GM12878 (cell line): ENCODE measurements around the gene CRYBA2.

Source experiments
- CHD1 ChIP-seq: IDR thresholded peaks from 2 replicates; pipeline ENCODE4 v1.6.1; 2012; ENCODE audit warnings: low read depth, low read length, improper control_type of control experiment
- FOXM1 ChIP-seq: IDR thresholded peaks from 2 replicates; pipeline ENCODE4 v1.6.1; 2012; ENCODE audit warnings: low read depth, mild to moderate bottlenecking, inconsistent platforms, low read length, moderate library complexity
- GABPA ChIP-seq: IDR thresholded peaks from 2 replicates; pipeline ENCODE4 v1.6.1; 2014; ENCODE audit warnings: antibody characterized with exemption, low read depth, mild to moderate bottlenecking, inconsistent platforms
- RELA ChIP-seq: fragments of 450-650 bp; IDR thresholded peaks from 2 replicates; pipeline ENCODE4 v1.8.0; 2014; ENCODE audit warnings: borderline replicate concordance; ENCODE audit not compliant: partially characterized antibody
- ZBTB33 ChIP-seq: fragments of 450-650 bp; IDR thresholded peaks from 2 replicates; pipeline ENCODE4 v1.6.1; 2017; ENCODE audit warnings: mild to moderate bottlenecking
- ZNF217 ChIP-seq: fragments of 450-650 bp; IDR thresholded peaks from 2 replicates; pipeline ENCODE4 v1.6.1; 2017; ENCODE audit warnings: antibody characterized with exemption, mild to moderate bottlenecking
- ZNF274 ChIP-seq: IDR thresholded peaks from one replicate; pipeline ENCODE4 v1.8.0; 2011; ENCODE audit not compliant: insufficient read length, insufficient read depth
- TF ChIP-seq, protein P1 (sequence below): fragments of 450-650 bp; IDR thresholded peaks from 2 replicates; pipeline ENCODE4 v1.6.1; 2016; ENCODE audit warnings: mild to moderate bottlenecking
- TF ChIP-seq, protein P2 (sequence below), 3 experiments: IDR thresholded peaks in 2 of 3; conservative IDR thresholded peaks in 1 of 3; 2 replicates each; pipeline ENCODE4 v1.5.1; 2011; ENCODE audit warnings: low read depth in 3 of 3, low read length in 3 of 3, mild to moderate bottlenecking in 3 of 3, control low read depth in 2 of 3, moderate library complexity in 2 of 3, inconsistent platforms in 1 of 3, mixed read lengths in 1 of 3; ENCODE audit not compliant: control insufficient read depth in 2 of 3, insufficient read depth in 1 of 3; ENCODE audit errors: extremely low read depth in 1 of 3
- TF ChIP-seq, protein P3 (sequence below): fragments of 150-350 bp; IDR thresholded peaks from 2 replicates; pipeline ENCODE4 v1.6.1; 2014; ENCODE audit warnings: mild to moderate bottlenecking, low read depth, low read length
- TF ChIP-seq, protein P4 (sequence below): IDR thresholded peaks from 2 replicates; pipeline ENCODE4 v1.6.1; 2012; ENCODE audit warnings: mild to moderate bottlenecking, low read depth, low read length

GRCh38 chr2:219010162-219010756 is 17.0 kb upstream of the CRYBA2 start:
- TF ChIP-seq, protein P1, sequence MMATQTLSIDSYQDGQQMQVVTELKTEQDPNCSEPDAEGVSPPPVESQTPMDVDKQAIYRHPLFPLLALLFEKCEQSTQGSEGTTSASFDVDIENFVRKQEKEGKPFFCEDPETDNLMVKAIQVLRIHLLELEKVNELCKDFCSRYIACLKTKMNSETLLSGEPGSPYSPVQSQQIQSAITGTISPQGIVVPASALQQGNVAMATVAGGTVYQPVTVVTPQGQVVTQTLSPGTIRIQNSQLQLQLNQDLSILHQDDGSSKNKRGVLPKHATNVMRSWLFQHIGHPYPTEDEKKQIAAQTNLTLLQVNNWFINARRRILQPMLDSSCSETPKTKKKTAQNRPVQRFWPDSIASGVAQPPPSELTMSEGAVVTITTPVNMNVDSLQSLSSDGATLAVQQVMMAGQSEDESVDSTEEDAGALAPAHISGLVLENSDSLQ = no peak
- TF ChIP-seq FOXM1 = no peak
- TF ChIP-seq RELA = no peak
- TF ChIP-seq ZNF217 = no peak
- TF ChIP-seq, protein P2, sequence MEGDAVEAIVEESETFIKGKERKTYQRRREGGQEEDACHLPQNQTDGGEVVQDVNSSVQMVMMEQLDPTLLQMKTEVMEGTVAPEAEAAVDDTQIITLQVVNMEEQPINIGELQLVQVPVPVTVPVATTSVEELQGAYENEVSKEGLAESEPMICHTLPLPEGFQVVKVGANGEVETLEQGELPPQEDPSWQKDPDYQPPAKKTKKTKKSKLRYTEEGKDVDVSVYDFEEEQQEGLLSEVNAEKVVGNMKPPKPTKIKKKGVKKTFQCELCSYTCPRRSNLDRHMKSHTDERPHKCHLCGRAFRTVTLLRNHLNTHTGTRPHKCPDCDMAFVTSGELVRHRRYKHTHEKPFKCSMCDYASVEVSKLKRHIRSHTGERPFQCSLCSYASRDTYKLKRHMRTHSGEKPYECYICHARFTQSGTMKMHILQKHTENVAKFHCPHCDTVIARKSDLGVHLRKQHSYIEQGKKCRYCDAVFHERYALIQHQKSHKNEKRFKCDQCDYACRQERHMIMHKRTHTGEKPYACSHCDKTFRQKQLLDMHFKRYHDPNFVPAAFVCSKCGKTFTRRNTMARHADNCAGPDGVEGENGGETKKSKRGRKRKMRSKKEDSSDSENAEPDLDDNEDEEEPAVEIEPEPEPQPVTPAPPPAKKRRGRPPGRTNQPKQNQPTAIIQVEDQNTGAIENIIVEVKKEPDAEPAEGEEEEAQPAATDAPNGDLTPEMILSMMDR (IDR thresholded peaks at IDR 0.05 in 2 of 3, conservative IDR thresholded peaks at IDR 0.05 in 1 of 3; ENCODE audit: control insufficient read depth in 2 of 3, extremely low read depth in 1 of 3, insufficient read depth in 1 of 3, low read depth in 3 of 3, low read length in 3 of 3) = peak; percentile 59 to 69 (median 61)
- TF ChIP-seq GABPA = no peak
- no peak for TF ChIP-seq CHD1
- TF ChIP-seq ZNF274 = no peak
- TF ChIP-seq, protein P3, sequence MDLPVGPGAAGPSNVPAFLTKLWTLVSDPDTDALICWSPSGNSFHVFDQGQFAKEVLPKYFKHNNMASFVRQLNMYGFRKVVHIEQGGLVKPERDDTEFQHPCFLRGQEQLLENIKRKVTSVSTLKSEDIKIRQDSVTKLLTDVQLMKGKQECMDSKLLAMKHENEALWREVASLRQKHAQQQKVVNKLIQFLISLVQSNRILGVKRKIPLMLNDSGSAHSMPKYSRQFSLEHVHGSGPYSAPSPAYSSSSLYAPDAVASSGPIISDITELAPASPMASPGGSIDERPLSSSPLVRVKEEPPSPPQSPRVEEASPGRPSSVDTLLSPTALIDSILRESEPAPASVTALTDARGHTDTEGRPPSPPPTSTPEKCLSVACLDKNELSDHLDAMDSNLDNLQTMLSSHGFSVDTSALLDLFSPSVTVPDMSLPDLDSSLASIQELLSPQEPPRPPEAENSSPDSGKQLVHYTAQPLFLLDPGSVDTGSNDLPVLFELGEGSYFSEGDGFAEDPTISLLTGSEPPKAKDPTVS = no peak
- TF ChIP-seq, protein P4, sequence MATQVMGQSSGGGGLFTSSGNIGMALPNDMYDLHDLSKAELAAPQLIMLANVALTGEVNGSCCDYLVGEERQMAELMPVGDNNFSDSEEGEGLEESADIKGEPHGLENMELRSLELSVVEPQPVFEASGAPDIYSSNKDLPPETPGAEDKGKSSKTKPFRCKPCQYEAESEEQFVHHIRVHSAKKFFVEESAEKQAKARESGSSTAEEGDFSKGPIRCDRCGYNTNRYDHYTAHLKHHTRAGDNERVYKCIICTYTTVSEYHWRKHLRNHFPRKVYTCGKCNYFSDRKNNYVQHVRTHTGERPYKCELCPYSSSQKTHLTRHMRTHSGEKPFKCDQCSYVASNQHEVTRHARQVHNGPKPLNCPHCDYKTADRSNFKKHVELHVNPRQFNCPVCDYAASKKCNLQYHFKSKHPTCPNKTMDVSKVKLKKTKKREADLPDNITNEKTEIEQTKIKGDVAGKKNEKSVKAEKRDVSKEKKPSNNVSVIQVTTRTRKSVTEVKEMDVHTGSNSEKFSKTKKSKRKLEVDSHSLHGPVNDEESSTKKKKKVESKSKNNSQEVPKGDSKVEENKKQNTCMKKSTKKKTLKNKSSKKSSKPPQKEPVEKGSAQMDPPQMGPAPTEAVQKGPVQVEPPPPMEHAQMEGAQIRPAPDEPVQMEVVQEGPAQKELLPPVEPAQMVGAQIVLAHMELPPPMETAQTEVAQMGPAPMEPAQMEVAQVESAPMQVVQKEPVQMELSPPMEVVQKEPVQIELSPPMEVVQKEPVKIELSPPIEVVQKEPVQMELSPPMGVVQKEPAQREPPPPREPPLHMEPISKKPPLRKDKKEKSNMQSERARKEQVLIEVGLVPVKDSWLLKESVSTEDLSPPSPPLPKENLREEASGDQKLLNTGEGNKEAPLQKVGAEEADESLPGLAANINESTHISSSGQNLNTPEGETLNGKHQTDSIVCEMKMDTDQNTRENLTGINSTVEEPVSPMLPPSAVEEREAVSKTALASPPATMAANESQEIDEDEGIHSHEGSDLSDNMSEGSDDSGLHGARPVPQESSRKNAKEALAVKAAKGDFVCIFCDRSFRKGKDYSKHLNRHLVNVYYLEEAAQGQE = no peak
- no peak for TF ChIP-seq ZBTB33
